ENCODE measurements around the gene PDPR. TPM values are rescaled to one million over a fixed set of nuclear protein-coding genes. Genes with fewer than 3 reads are reported as not detected.

The PDPR gene
- total and polyA plus RNA-seq, 2 donors (not counting 3 experiments of a cell fraction or from before 2014, with no cell fraction given), result 26.4 to 29.9 TPM

GRCh38 chr16:70160821-70161220, 46.7 kb downstream of the PDPR start:
- H4K20me1 ChIP-seq (replicated peaks; ENCODE audit: control insufficient read depth, extremely low read depth, insufficient read depth, low read length), result no peaks in the 10 kb centered on the region
- no peaks in the 10 kb centered on the region for H3K9me3 ChIP-seq (replicated peaks; ENCODE audit: control insufficient read depth, insufficient read depth, low read length)
- TSS peak; percentile 1 for BruUV-seq (replicated peaks)
- peaks cover 15 to 47% of the 10 kb centered on the region in 2 experiments for H3K36me3 ChIP-seq (ENCODE audit: control insufficient read depth in 2 of 2, extremely low read depth in 1 of 2, insufficient read depth in 2 of 2, low read length in 2 of 2)
- CTCF ChIA-PET, result interaction anchor here (1.5 to 6.3 kb wide), 3 partner anchors 91 to 107 kb away, joined by 6 to 40 read pairs (median 6); partner anchors contain the start of gene EXOSC6
- no peaks in the 10 kb centered on the region for H3K9me1 ChIP-seq (replicated peaks; ENCODE audit: control insufficient read depth, extremely low read depth, insufficient read depth, low read length)
- no peak overlapping the region for H2AFZ ChIP-seq (ENCODE audit: low read depth, low read length)
- no peak overlapping the region for H3K27ac ChIP-seq (ENCODE audit: insufficient read depth, low read depth, low read length)
- dilution Hi-C loops (cut with MboI; ENCODE audit: extremely low pct_ligation_motif_present, low sequenced_read_pairs) (no loop called here), intact Hi-C loops (cut with micrococcal nuclease) (no loop called here)
- no peaks in the 10 kb centered on the region for H3K79me2 ChIP-seq (ENCODE audit: control insufficient read depth, insufficient read depth, low read length)
- POLR2A ChIA-PET, result no interaction called here
- H3K27me3 ChIP-seq (ENCODE audit: control insufficient read depth in 2 of 2, insufficient read depth in 2 of 2, low read length in 2 of 2), result no peaks in the 10 kb centered on the region
- H3K4me2 ChIP-seq (ENCODE audit: insufficient read depth, low read length), result no peak overlapping the region
- H3K9ac ChIP-seq (replicated peaks; ENCODE audit: extremely low read depth, insufficient read depth, low read length), result no peak overlapping the region
- no peak for TF ChIP-seq MYC (IDR thresholded peaks at IDR 0.05; ENCODE audit: low read depth, low read length)
- TF ChIP-seq FOS (IDR thresholded peaks at IDR 0.05; ENCODE audit: borderline replicate concordance, insufficient read depth, low read length), result no peak
- TF ChIP-seq GATA2 (IDR thresholded peaks at IDR 0.05; ENCODE audit: insufficient read depth, insufficient read length, low read depth, low read length), result no peak
- TF ChIP-seq CTCF (IDR thresholded peaks at IDR 0.05; ENCODE audit: extremely low read depth in 1 of 2, insufficient read depth in 1 of 2, low read depth in 1 of 2, low read length in 2 of 2), result no peak
- no peak for TF ChIP-seq POLR2A (IDR thresholded peaks at IDR 0.05; ENCODE audit: low read depth, low read length)
- TF ChIP-seq JUN (IDR thresholded peaks at IDR 0.05; ENCODE audit: borderline replicate concordance, insufficient read depth, insufficient read length, low read depth), result no peak
- TF ChIP-seq POLR2AphosphoS5 (IDR thresholded peaks at IDR 0.05; ENCODE audit: insufficient read depth, low read depth, low read length), result no peak
- no peak for TF ChIP-seq EZH2 (IDR thresholded peaks at IDR 0.05; ENCODE audit: borderline replicate concordance, low read depth, low read length, severe bottlenecking)
- TF ChIP-seq MAX (IDR thresholded peaks at IDR 0.05; ENCODE audit: insufficient read depth, insufficient read length), result no peak
- no peak for FAIRE-seq
- no peak for DNase-seq (ENCODE audit: low read depth, low spot score)
- peaks cover 9% of the 10 kb centered on the region for H3K4me1 ChIP-seq (ENCODE audit: control insufficient read depth, extremely low read depth, insufficient read depth, low read length)
- no peak overlapping the region for H3K4me3 ChIP-seq (replicated peaks in 1 of 3; ENCODE audit: insufficient read depth in 1 of 3, low read depth in 1 of 3, low read length in 3 of 3)
